22Rv1 (cell line): ENCODE results near the gene CNIH4.

Experiments used
- H3K27ac ChIP-seq: fragments of 450-650 bp; 2 replicates; pipeline ENCODE4 v1.5.1; 2017
- ZFX ChIP-seq: fragments of 450-650 bp; IDR thresholded peaks from 2 replicates; pipeline ENCODE4 v1.6.1; 2017; ENCODE audit warnings: antibody characterized with exemption, borderline replicate concordance
- TF ChIP-seq, protein P1 (sequence below): fragments of 450-650 bp; IDR thresholded peaks from 2 replicates; pipeline ENCODE4 v1.5.1; 2017; ENCODE audit warnings: mild to moderate bottlenecking

Gene CNIH4

GRCh38 chr1:224353975-224354925 lies 2.4 kb upstream of the CNIH4 start:
- TF ChIP-seq, protein P1, sequence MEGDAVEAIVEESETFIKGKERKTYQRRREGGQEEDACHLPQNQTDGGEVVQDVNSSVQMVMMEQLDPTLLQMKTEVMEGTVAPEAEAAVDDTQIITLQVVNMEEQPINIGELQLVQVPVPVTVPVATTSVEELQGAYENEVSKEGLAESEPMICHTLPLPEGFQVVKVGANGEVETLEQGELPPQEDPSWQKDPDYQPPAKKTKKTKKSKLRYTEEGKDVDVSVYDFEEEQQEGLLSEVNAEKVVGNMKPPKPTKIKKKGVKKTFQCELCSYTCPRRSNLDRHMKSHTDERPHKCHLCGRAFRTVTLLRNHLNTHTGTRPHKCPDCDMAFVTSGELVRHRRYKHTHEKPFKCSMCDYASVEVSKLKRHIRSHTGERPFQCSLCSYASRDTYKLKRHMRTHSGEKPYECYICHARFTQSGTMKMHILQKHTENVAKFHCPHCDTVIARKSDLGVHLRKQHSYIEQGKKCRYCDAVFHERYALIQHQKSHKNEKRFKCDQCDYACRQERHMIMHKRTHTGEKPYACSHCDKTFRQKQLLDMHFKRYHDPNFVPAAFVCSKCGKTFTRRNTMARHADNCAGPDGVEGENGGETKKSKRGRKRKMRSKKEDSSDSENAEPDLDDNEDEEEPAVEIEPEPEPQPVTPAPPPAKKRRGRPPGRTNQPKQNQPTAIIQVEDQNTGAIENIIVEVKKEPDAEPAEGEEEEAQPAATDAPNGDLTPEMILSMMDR, result no peak
- TF ChIP-seq ZFX, result no peak
- H3K27ac ChIP-seq, result no peak overlapping the region

GRCh38 chr1:224357626-224358124 lies 996 bp downstream of the CNIH4 start:
- H3K27ac ChIP-seq, result peak overlapping the region; percentile 71
- TF ChIP-seq, protein P1, result no peak
- TF ChIP-seq ZFX, result no peak

GRCh38 chr1:224358237-224358636 lies 1.6 kb downstream of the CNIH4 start:
- TF ChIP-seq, protein P1, result no peak
- no peak for TF ChIP-seq ZFX
- no peak overlapping the region for H3K27ac ChIP-seq

- H3K27ac ChIP-seq, result 0 out of 2 replicates have a peak overlapping the region, but pooled peaks have one; percentile 5
- no peak for TF ChIP-seq ZFX
- TF ChIP-seq, protein P1, result no peak
These were observed 2.5 kb downstream of the CNIH4 start for GRCh38 chr1:224359207-224359606.

DNA sequence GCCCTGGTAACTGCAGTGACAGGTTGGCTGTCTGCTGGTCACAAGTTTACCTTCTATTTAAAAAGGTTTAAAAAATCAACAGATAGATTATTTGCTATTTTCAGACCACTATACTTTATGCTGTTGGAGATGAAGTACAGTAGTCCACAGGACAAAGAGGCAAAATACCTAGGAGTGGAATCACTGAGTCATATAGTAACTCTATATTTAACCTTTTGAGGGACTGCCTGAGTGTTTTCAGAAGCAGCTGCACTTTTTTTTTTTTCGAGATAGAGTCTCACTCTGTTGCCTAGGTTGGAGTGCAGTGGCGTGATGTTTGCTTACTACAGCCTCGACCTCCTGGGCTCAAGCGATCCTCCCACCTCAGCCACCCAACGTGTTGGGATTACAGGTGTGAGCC lies 11.7 kb downstream of the CNIH4 start:
- TF ChIP-seq ZFX, result no peak
- TF ChIP-seq, protein P1, result no peak
- H3K27ac ChIP-seq, result no peak overlapping the region

DNA sequence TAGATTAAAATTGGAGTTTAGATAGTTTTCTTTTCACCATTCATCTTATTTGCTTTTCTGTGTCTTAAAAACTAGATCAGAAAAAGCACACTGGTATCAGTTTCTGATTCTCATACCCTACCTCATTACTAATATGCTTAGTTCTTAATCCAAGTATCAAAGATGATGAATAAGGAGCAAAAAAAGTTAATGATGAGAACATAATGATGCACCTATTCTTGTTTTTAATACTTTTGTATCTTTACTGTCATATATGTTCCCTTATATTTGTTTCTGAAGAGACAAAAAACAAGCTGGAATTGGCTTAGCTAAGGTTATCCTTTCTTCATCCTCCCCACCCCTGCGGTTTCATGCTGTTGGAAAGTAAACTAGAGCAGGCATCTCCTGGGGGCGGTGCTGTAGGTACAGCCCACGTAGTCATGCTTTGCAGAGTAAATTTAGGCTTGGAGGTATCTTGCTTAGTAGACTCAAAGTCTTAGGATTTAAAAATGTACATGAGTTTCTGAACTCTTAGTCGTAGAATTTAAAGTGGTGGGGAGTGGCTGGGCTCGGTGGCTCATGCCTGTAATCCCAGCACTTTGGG lies 16.4 kb downstream of the CNIH4 start:
- H3K27ac ChIP-seq, result no peak overlapping the region
- TF ChIP-seq ZFX, result no peak
- TF ChIP-seq, protein P1, result no peak

- TF ChIP-seq, protein P1, result no peak
- no peak for TF ChIP-seq ZFX
- H3K27ac ChIP-seq, result no peak overlapping the region
These were observed 18.4 kb downstream of the CNIH4 start for GRCh38 chr1:224375059-224375458.
